ENCODE measurements around the gene PKIG.

- no peak for TF ChIP-seq CTCF (IDR thresholded peaks at IDR 0.05)
- TF ChIP-seq EP300 (IDR thresholded peaks at IDR 0.05): no peak
Observed at GRCh38 chr20:44659931-44660330, 77.6 kb downstream of the PKIG start.

All from suprapubic skin (tissue), 3 donors.